ENCODE measurements around the gene DUSP10.
A peak's percentile ranks its signal among the peaks of the same experiment; 100 is the strongest.

DUSP10 gene

GRCh38 chr1:221735999-221736398 lies 5.9 kb downstream of the DUSP10 start:
- Mint-ChIP-seq H3K4me1 (ENCODE audit: low read depth) (peaks cover 59% of the 10 kb centered on the region), H3K27me3 (ENCODE audit: low read depth) (no peaks in the 10 kb centered on the region), H3K9me3 (no peaks in the 10 kb centered on the region), H3K36me3 (ENCODE audit: low read depth) (peaks cover 68% of the 10 kb centered on the region), H3K27ac (no peak overlapping the region), H3K4me3 (no peak overlapping the region)
- no peak for DNase-seq (ENCODE audit: low spot score)

GRCh38 chr1:221734187-221734586 lies 7.7 kb downstream of the DUSP10 start:
- Mint-ChIP-seq H3K4me1 (ENCODE audit: low read depth) (peaks cover 66% of the 10 kb centered on the region), H3K36me3 (ENCODE audit: low read depth) (peaks cover 71% of the 10 kb centered on the region), H3K9me3 (no peaks in the 10 kb centered on the region), H3K4me3 (peak overlapping the region; percentile 25), H3K27ac (no peak overlapping the region), H3K27me3 (ENCODE audit: low read depth) (no peaks in the 10 kb centered on the region)
- no peak for DNase-seq (ENCODE audit: low spot score)

- Mint-ChIP-seq H3K27ac (no peak overlapping the region), H3K4me3 (no peak overlapping the region), H3K9me3 (no peaks in the 10 kb centered on the region), H3K27me3 (ENCODE audit: low read depth) (no peaks in the 10 kb centered on the region), H3K4me1 (ENCODE audit: low read depth) (peaks cover 73% of the 10 kb centered on the region), H3K36me3 (ENCODE audit: low read depth) (peaks cover 63% of the 10 kb centered on the region)
- DNase-seq (ENCODE audit: low spot score): no peak
These were observed 9.8 kb downstream of the DUSP10 start for GRCh38 chr1:221732052-221732451.

GRCh38 chr1:221729771-221730330 lies 12.0 kb downstream of the DUSP10 start:
- DNase-seq (ENCODE audit: low spot score): no peak
- peaks cover 2% of the 10 kb centered on the region for H3K9me3 Mint-ChIP-seq
- no peak overlapping the region for H3K4me3 Mint-ChIP-seq
- peaks cover 55% of the 10 kb centered on the region for H3K36me3 Mint-ChIP-seq (ENCODE audit: low read depth)
- H3K27me3 Mint-ChIP-seq (ENCODE audit: low read depth): no peaks in the 10 kb centered on the region
- H3K27ac Mint-ChIP-seq: peak overlapping the region; percentile 33
- peaks cover 79% of the 10 kb centered on the region for H3K4me1 Mint-ChIP-seq (ENCODE audit: low read depth)

GRCh38 chr1:221728037-221728505 lies 13.8 kb downstream of the DUSP10 start:
- H3K9me3 Mint-ChIP-seq: peaks cover 17% of the 10 kb centered on the region
- peaks cover 75% of the 10 kb centered on the region for H3K4me1 Mint-ChIP-seq (ENCODE audit: low read depth)
- peak overlapping the region; percentile 74 for H3K4me3 Mint-ChIP-seq
- H3K36me3 Mint-ChIP-seq (ENCODE audit: low read depth): peaks cover 59% of the 10 kb centered on the region
- DNase-seq (ENCODE audit: low spot score): no peak
- H3K27me3 Mint-ChIP-seq (ENCODE audit: low read depth): no peaks in the 10 kb centered on the region
- peak overlapping the region; percentile 93 for H3K27ac Mint-ChIP-seq

- Mint-ChIP-seq H3K4me3 (peak overlapping the region; percentile 74), H3K9me3 (peaks cover 23% of the 10 kb centered on the region), H3K27ac (peak overlapping the region; percentile 93), H3K4me1 (ENCODE audit: low read depth) (peaks cover 75% of the 10 kb centered on the region), H3K27me3 (ENCODE audit: low read depth) (no peaks in the 10 kb centered on the region), H3K36me3 (ENCODE audit: low read depth) (peaks cover 61% of the 10 kb centered on the region)
- DNase-seq (ENCODE audit: low spot score): no peak
These were observed 14.5 kb downstream of the DUSP10 start for GRCh38 chr1:221727146-221728036.

- Mint-ChIP-seq H3K4me3 (peak overlapping the region; percentile 74), H3K4me1 (ENCODE audit: low read depth) (peaks cover 76% of the 10 kb centered on the region), H3K27me3 (ENCODE audit: low read depth) (no peaks in the 10 kb centered on the region), H3K9me3 (peaks cover 23% of the 10 kb centered on the region), H3K36me3 (ENCODE audit: low read depth) (peaks cover 62% of the 10 kb centered on the region), H3K27ac (peak overlapping the region; percentile 93)
- no peak for DNase-seq (ENCODE audit: low spot score)
These were observed 15.9 kb downstream of the DUSP10 start for GRCh38 chr1:221725735-221726672.

GRCh38 chr1:221724931-221725605 lies 16.8 kb downstream of the DUSP10 start:
- H3K27ac Mint-ChIP-seq: peak overlapping the region; percentile 93
- peaks cover 74% of the 10 kb centered on the region for H3K4me1 Mint-ChIP-seq (ENCODE audit: low read depth)
- H3K27me3 Mint-ChIP-seq (ENCODE audit: low read depth): no peaks in the 10 kb centered on the region
- H3K9me3 Mint-ChIP-seq: peaks cover 23% of the 10 kb centered on the region
- peaks cover 61% of the 10 kb centered on the region for H3K36me3 Mint-ChIP-seq (ENCODE audit: low read depth)
- H3K4me3 Mint-ChIP-seq: no peak overlapping the region
- DNase-seq (ENCODE audit: low spot score): no peak

GRCh38 chr1:221723848-221724236 lies 18.0 kb downstream of the DUSP10 start:
- no peak overlapping the region for H3K4me3 Mint-ChIP-seq
- H3K27me3 Mint-ChIP-seq (ENCODE audit: low read depth): no peaks in the 10 kb centered on the region
- no peak for DNase-seq (ENCODE audit: low spot score)
- H3K36me3 Mint-ChIP-seq (ENCODE audit: low read depth): peaks cover 61% of the 10 kb centered on the region
- no peak overlapping the region for H3K27ac Mint-ChIP-seq
- peaks cover 70% of the 10 kb centered on the region for H3K4me1 Mint-ChIP-seq (ENCODE audit: low read depth)
- peaks cover 23% of the 10 kb centered on the region for H3K9me3 Mint-ChIP-seq

- H3K36me3 Mint-ChIP-seq (ENCODE audit: low read depth): peaks cover 62% of the 10 kb centered on the region
- no peak overlapping the region for H3K27ac Mint-ChIP-seq
These were observed 18.7 kb downstream of the DUSP10 start for GRCh38 chr1:221723018-221723847.

GRCh38 chr1:221722254-221723017 lies 19.5 kb downstream of the DUSP10 start:
- H3K9me3 Mint-ChIP-seq: peaks cover 23% of the 10 kb centered on the region
- no peaks in the 10 kb centered on the region for H3K27me3 Mint-ChIP-seq (ENCODE audit: low read depth)
- no peak for DNase-seq (ENCODE audit: low spot score)
- no peak overlapping the region for H3K27ac Mint-ChIP-seq
- H3K36me3 Mint-ChIP-seq (ENCODE audit: low read depth): peaks cover 58% of the 10 kb centered on the region
- H3K4me3 Mint-ChIP-seq: no peak overlapping the region
- H3K4me1 Mint-ChIP-seq (ENCODE audit: low read depth): peaks cover 67% of the 10 kb centered on the region

More at GRCh38 chr1:221723018-221723847, 18.7 kb downstream of the DUSP10 start:
- no peaks in the 10 kb centered on the region for H3K27me3 Mint-ChIP-seq (ENCODE audit: low read depth)
- DNase-seq (ENCODE audit: low spot score): peak; percentile 46
- peaks cover 69% of the 10 kb centered on the region for H3K4me1 Mint-ChIP-seq (ENCODE audit: low read depth)
- H3K4me3 Mint-ChIP-seq: no peak overlapping the region
- H3K9me3 Mint-ChIP-seq: peaks cover 23% of the 10 kb centered on the region

- Mint-ChIP-seq H3K4me3 (no peak overlapping the region), H3K36me3 (ENCODE audit: low read depth) (peaks cover 68% of the 10 kb centered on the region), H3K27ac (no peak overlapping the region)
These were observed 21.3 kb downstream of the DUSP10 start for GRCh38 chr1:221720545-221720944.

More at GRCh38 chr1:221720545-221720944, 21.3 kb downstream of the DUSP10 start:
- Mint-ChIP-seq H3K27me3 (ENCODE audit: low read depth) (no peaks in the 10 kb centered on the region), H3K4me1 (ENCODE audit: low read depth) (peaks cover 67% of the 10 kb centered on the region), H3K9me3 (peaks cover 23% of the 10 kb centered on the region)
- no peak for DNase-seq (ENCODE audit: low spot score)

All from T-helper 2 cell treated with Interferon-gamma antibody and Interleukin-4, amounts not matched to agents 5 μg/mL and 100 μg/mL, for 36 hours (primary cell).